Measurements from ENCODE around the gene RALGAPA1. TPM values are rescaled to one million over a fixed set of nuclear protein-coding genes. Genes with fewer than 3 reads are reported as not detected.
A peak's percentile ranks its signal among the peaks of the same experiment; 100 is the strongest.

Gene RALGAPA1
- total and polyA plus RNA-seq, 9 of the 15 experiments (the other 6 are each of a cell fraction or from before 2014, with no cell fraction given), result 2.5 to 16.3 (median 6.2) TPM

DNA sequence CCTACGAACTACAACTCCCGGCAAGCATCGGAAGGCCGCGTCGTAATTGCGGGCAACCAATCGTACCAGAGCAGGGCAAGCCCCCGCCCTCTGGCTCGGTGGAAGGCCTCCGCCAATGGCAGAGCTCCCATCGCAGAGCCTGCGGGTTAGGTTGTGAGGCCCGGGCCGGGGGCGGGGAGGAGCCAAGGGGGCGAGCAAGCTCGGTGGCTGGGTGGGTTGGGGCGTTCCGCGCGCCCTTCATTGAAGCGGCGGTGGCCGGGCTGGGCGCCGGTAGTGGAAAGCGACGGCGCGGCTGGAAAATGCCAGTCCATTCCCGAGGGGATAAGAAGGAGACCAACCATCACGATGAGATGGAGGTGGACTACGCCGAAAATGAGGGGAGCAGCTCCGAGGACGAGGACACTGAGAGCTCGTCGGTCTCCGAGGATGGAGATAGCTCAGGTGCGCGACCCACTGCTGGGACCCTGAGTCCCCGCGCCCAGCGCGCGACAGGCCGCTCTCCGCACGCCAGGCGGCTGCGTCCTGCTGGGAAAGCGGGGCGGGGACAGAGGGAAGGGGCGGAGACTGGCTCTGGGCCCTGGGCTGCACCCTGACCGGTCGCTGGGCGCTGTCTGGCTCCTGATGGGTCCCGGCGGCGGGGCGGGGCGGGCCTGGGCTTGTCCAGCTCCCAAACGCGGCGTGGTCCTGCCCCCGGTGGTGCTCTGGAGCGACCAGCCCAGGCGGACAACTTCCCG is 17.3 kb upstream of the RALGAPA1 start, which contains the start of gene BRMS1L (continued):
- TF ChIP-seq ZNF518B (CRISPR knock-in tag; IDR thresholded peaks at IDR 0.05) (no peak), MYC (IDR thresholded peaks at IDR 0.05; ENCODE audit: low read depth, low read length) (peak; percentile 71), MYC (CRISPR knock-in tag; IDR thresholded peaks at IDR 0.05; ENCODE audit: borderline replicate concordance, low read depth) (peak; percentile 78; the same call in 1 of the 2 replicates), NRF1 (conservative IDR thresholded peaks at IDR 0.05 in 1 of 2, IDR thresholded peaks at IDR 0.05 in 1 of 2) (peak; percentile 75 to 78), IRF2 (CRISPR knock-in tag; IDR thresholded peaks at IDR 0.05) (no peak), UBTF (IDR thresholded peaks at IDR 0.05; ENCODE audit: borderline replicate concordance in 1 of 2, low read depth in 2 of 2, low read length in 2 of 2) (0 out of 4 replicates have a peak, but pooled peaks of 1 of the 2 experiments have one; percentile 18), ZSCAN32 (CRISPR knock-in tag; IDR thresholded peaks at IDR 0.05) (no peak), VEZF1 (CRISPR knock-in tag; IDR thresholded peaks at IDR 0.05) (peak; percentile 86), HOXB6 (CRISPR knock-in tag; IDR thresholded peaks at IDR 0.05; ENCODE audit: borderline replicate concordance) (no peak), SMC3 (conservative IDR thresholded peaks at IDR 0.05; ENCODE audit: insufficient read depth, low read depth, low read length) (no peak), RBFOX2 (IDR thresholded peaks at IDR 0.05; ENCODE audit: low read depth, low read length) (peak; percentile 88), CCNT2 (IDR thresholded peaks at IDR 0.05; ENCODE audit: borderline replicate concordance, extremely low read depth, insufficient read length, low read depth, low read length) (peak; percentile 39), GATAD2A (IDR thresholded peaks at IDR 0.05) (no peak), RBM34 (IDR thresholded peaks at IDR 0.05; ENCODE audit: borderline replicate concordance, insufficient read depth, low read length) (no peak), TBP (optimal IDR thresholded peaks at IDR 0.05; ENCODE audit: low read depth, low read length) (peak; percentile 21), CXXC5 (CRISPR knock-in tag; IDR thresholded peaks at IDR 0.05) (peak; percentile 73), BCL6 (CRISPR knock-in tag; IDR thresholded peaks at IDR 0.05) (no peak)

Data from K562 (cell line).